Activated effector memory CD4-positive, alpha-beta T cell treated with Interleukin-2 at 50 U/mL for 16 hours (primary cell): ENCODE results near the gene ACSS2.

Source experiments
- DNase-seq: peaks from one replicate; pipeline ENCODE4 v3.0.0-alpha.2; 2020

ACSS2 gene

GRCh38 chr20:34951252-34951651 lies 74.8 kb downstream of the ACSS2 start:
- DNase-seq: no peak

DNA sequence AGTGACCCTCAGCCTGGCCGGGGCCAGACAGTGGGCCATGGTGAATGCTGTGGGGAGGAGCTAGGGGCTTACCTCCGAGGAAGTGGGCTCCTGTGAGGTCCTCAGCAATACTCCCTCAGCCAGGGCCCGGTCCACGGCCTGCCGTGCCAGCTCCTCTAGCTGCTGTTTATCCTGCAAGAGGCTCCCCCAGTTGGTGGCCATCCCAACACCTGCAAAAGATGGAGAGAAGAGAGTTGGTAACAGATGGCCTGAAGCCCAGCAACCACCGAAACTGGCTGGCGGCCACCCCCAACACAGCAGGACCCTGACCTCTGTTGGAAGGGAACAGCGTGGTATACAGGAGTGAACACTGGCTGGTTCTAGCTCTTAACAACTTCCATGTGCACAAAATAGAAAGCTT lies 75.2 kb downstream of the ACSS2 start:
- no peak for DNase-seq

- no peak for DNase-seq
These were observed 76.3 kb downstream of the ACSS2 start for GRCh38 chr20:34952671-34953070.

DNA sequence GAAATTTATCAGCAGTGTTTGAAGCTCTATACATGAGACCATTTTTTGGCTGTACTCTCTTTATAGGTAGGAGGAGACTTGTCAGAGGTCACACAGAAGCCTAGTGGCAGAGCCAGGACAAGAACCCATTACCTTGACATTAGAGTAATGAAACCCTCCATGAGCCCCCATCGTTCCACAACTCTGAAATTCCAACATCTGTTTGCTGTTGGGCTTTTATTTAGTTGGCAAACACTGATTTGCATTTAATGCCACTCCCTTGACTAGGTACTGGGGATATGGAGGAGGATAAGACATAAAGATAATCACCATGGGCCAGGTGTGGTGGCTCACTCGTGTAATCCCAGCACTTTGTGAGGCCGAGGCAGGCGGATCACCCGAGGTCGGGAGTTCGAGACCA lies 77.5 kb downstream of the ACSS2 start:
- no peak for DNase-seq

DNA sequence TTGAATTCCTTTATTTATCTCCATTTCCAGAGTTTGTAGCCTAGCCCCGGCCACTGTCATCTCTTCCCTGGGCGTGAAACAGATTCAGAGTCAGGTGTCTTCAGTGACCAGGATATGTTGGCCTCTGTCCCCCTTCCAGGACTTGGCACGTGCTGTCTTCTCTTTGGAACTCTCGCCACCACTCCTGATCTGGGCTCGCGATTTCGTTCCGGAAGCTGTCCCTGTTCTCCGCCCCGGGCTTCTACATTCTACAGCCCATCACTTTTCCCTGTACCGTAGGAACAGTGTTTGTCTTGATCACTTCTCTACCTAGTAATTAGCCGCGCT lies 78.5 kb downstream of the ACSS2 start:
- no peak for DNase-seq

- DNase-seq: peak; percentile 94
These were observed 79.0 kb downstream of the ACSS2 start, which contains the start of the genes GSS and MYH7B for GRCh38 chr20:34955231-34956040. Gene GSS, minus strand, starts transcription at chr20:34955806. Its CDS starts 3,954 bp downstream, at chr20:34951852. Gene MYH7B, plus strand, starts transcription at chr20:34955868. Its CDS starts 22,138 bp downstream, at chr20:34978006.

- DNase-seq: no peak
These were observed 79.6 kb downstream of the ACSS2 start for GRCh38 chr20:34956041-34956458.

DNA sequence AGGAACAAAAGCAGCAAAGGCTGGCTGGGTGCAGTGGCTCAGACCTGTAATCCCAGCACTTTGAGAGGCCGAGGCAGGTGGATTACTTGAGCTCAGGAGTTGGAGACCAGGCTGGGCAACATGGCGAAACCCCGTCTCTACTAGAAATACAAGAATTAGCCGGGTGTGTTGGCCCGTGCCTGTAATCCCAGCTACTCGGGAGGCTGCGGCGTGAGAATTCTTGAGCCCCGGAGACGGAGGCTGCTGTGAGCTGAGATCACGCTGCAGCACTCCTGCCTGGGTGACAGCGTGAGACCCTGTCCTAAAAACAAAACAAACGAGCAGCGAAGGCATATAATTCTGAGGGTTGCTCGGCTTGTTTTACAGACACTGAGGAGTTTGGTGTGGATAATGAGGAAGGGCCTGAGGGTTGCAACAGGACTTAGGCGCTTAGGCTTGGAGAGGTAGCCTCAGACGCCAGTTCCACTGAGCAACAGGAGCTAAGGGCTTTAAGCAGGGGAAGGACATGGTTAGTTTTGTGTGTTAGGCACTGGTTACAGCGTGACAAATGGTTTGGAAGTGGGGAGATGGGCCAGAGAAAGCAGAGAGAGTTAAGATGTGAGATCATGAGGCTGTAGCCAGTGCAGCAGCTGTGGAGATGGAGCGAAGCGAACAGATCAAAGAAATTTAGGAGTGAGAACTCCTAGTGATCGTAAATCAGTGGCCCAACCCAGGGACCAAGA lies 80.5 kb downstream of the ACSS2 start:
- no peak for DNase-seq

DNA sequence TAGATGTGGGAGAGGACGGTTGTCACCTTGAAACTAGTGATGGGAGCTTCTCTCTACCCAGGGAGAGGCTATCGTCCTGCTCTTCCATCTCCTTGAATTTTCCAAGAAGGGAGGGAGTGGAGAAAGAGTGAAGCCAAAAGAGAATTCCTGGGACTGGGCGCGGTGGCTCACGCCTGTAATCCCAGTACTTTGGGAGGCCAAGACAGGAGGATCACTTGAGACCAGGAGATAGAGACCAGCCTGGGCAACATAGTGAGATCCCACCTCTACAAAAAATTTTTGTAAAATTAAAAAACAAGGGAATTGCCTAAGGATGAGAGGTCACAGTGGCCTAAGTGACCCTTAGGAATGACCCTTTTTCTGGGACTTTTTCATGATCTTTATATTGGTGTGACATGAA lies 88.1 kb downstream of the ACSS2 start:
- DNase-seq: no peak

DNA sequence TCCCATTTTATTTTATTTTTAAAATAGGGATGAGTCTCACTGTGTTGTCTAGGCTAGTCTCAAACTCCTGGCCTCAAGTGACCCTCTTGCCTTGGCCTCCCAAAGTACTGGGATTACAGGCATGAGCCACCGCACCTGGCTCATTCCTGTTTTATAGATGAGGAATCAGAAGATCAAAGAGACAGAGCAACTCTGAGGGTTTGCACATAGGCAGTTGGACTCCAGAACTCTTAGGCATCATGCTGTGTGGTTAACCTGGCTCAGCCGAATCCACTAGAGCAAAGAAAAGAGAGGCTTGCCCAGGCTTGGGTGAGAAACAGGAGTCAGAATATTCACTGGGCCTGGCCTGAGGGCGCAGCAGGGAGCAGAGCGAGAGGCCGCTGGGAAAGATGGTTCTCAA lies 88.6 kb downstream of the ACSS2 start:
- DNase-seq: no peak

- no peak for DNase-seq
These were observed 91.0 kb downstream of the ACSS2 start for GRCh38 chr20:34967421-34967820.

DNA sequence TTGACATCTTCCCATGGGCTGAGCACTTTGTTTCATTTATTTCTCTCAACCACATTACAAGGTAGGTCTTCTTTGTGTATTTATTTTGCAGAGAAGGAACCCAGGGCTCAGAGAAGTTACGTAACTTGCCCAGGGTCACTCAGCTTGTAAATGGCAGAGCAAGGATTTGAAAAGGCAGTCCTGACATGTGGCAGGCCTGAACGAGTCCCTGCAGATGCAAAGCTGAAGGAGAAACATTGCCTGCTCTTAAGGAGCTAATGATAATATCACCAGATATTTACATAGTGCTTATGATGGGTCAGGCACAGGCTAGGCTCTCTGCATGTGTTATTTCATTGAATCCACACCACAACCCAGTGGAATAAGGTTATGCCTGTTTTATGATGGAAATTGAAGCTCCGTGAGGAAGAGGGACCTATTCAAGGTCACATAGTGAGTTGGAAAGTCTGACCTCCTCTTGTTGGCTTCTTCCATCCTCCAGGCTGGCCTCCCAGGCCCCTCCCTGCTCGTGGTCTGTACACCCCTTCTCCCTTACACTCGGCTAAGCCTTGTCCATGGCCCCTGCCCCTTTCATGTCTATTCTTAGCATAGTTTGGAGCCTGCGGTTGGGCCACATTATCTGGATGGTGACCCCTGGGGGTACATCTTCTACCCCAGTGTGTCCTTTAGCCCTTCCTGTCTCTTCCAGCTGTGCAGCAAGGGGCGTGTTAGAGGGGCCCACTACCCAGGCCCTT lies 91.8 kb downstream of the ACSS2 start:
- no peak for DNase-seq

- no peak for DNase-seq
These were observed 93.9 kb downstream of the ACSS2 start for GRCh38 chr20:34970193-34970840.

GRCh38 chr20:34970846-34971560 lies 94.6 kb downstream of the ACSS2 start:
- DNase-seq: no peak

DNA sequence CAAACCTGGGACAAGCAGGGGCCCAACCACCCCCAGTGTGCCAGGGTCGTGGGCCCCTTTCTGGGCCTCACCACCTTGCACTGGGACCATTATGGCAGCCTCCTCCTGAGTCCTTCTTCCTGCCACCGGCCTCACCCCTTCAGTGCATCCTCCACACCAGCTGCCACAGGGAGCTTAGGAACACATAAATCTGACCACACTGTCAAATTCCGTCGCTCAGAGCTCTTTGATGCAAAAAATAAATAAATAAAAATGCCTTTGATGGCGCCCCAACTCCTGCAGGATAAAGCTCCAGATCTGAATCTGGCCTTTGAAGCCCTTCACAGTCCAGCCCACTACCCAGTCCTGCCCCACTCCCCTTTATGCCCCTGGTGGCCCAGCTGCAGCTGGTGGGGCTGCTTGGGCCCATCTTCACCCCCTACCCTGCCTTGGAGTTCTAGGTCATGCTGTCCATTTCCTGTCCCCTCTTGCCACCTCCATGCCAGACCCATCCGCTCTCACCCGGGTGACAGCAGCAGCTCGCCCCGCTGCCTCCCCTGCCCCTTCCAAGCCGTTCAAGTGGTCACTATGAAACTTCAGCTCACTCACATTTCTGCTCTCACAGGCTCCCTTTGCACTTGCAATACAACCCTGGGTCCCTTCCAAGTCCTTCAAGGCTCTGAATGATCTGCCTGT lies 95.3 kb downstream of the ACSS2 start:
- DNase-seq: no peak

DNA sequence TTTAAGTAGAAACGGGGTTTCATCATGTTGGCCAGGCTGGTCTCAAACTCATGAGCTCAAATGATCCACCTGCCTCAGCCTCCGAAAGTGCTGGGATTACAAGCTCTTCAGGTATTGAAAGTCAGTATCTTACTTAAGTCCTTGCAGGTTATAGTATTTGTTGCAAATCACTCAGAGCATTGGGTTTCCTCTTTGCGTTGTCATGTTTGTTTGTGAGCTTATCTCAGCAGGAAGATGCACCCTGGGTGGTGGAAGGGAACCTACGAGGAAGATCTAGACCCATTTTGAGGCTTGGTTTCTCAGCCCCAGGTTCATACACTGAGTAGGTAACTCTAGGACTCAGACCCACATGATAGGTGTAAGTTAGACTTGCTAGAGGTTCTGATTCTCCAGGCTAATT lies 97.8 kb downstream of the ACSS2 start:
- no peak for DNase-seq

- DNase-seq: no peak
These were observed 99.9 kb downstream of the ACSS2 start for GRCh38 chr20:34976286-34976685.
